HG03025 (cell line): ENCODE data around the gene SCARB1.

Experiments used
- ATAC-seq: cut with Tn5 transposase; IDR thresholded peaks from one replicate; pipeline ENCODE4 v1.9.1; 2021; ENCODE audit warnings: mild to moderate bottlenecking, moderate library complexity; ENCODE audit not compliant: unreplicated experiment, low FRiP score

Gene SCARB1

GRCh38 chr12:124751654-124752355, 111.9 kb downstream of the SCARB1 start:
- no peak for ATAC-seq

DNA sequence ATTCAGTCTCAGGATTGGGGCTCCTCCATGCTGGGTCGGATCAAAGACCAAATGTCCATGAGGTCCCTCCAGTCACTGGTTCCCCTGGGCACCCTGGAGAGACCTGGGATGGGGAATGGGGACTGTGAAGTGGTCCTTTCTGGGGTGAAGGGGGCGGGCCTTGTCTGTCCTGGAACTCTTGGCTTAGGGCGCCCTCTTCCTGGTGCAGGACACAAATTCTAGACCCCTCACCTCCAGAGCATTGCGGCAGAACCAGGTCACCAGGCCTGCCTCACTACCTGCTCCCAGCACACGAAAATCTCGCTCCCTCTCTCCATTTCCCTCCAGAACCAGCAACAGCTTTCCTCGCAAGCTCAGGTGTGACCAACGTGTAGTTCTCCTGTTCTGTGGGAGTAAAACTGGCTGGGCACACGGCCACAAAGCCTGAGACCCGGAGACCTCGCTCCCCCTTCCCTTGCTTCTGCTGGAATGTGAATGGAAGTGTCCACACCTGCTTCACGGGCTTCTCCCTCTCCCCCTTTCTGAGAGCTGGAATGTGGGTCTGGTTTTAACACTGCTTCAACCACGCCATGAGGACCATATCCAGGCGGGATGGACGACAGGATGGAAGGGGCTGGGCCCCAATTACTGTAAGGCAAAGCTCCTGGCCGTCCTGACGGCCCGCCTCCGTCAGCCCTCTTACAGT, 112.7 kb downstream of the SCARB1 start:
- no peak for ATAC-seq

DNA sequence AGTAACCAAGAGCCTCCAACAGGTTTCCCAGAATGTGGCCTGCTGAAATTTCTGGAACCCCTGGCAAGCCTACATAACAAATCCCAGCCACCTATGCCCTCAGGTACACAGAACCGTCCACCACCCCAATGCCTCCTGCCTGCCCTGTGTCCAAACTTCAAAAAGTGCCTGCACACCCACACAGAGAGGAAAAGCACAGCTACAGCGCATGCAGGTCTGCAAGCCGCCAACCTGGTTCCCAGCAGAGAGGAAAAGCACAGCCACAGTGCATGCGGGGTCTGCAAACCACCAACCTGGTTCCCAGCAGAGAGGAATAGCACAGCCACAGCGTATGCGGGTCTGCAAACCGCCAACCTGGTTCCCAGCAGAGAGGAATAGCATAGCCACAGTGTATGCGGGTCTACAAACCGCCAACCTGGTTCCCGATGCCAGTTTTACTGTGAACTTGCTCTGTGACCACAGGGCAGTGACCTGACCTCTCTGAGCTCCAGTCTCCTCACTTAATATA, 113.5 kb downstream of the SCARB1 start:
- ATAC-seq, result no peak

- ATAC-seq, result no peak
These were observed 113.9 kb downstream of the SCARB1 start for GRCh38 chr12:124749725-124750124.

GRCh38 chr12:124747426-124748161, 116.1 kb downstream of the SCARB1 start:
- ATAC-seq, result no peak

GRCh38 chr12:124746649-124747425, 116.8 kb downstream of the SCARB1 start:
- no peak for ATAC-seq

DNA sequence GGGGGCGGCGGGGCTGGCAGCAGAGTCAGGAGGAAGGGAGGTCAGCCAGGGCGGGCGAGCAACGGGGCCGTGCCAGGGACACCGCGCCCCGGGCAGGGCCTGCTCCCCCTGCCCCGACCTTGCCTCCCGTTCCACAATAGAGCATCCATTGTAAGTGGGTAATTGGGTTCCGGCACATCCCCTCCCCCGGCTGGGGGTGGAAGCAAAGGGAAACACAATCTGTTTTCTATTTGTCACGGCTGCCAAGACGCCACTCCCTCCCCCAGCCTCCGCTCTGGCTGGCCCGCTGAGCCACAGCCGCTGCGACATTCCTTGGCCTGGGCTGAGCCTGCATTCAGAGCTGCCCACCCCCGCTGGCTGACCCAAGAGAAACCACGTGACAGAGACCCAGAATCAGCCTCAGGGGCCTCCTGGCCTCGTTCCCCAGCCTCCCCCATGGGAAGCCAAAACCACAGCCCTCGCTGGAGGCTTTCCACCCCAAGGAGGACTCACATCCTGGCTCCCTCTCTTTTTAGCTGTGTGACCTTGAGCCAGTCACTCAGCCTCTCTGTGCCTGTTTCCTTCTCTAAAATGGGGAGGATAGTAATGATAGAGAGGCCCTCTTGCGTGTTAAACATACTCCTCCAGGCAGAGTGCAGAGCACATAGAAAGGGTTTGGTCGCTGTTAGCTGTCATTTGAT, 117.6 kb downstream of the SCARB1 start:
- no peak for ATAC-seq

GRCh38 chr12:124745465-124745890, 118.2 kb downstream of the SCARB1 start:
- no peak for ATAC-seq

DNA sequence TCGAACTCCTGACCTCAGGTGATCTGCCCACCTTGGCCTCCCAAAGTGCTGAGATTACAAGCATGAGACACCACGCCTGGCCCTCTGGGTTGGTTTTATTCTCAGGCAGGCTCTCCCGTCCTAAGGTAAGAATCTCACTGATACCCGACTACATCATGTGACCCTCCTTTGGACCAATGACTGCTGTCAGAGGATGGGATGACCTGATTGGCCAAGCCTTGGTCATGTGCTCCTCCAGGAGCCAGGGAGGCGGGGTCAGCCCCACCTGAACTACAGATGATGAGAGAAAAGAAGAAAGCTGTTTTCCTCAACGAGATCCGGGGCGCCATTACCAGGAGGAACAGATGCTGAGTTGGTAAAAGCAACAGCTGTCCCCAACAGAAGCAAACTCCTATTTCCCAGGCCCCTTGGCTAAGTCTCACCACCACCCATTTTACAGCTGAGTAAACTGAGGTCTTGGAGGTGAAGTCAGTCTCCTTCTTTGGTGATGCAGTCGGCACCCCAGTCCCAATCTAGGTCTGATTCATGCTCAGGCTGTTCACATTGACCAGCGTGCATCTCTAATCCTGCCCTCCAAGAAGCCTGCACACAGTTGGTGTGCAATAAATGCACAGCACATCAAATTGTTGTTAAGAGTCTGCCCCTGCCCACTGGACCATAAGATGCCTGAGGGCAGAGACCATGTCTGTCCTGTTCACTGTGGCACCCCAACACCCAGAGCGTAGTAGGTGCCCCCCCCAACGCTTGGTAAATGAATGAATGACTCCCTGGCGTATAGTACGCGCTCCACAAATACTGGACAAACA, 118.8 kb downstream of the SCARB1 start:
- no peak for ATAC-seq

GRCh38 chr12:124744273-124744640, 119.4 kb downstream of the SCARB1 start:
- no peak for ATAC-seq

DNA sequence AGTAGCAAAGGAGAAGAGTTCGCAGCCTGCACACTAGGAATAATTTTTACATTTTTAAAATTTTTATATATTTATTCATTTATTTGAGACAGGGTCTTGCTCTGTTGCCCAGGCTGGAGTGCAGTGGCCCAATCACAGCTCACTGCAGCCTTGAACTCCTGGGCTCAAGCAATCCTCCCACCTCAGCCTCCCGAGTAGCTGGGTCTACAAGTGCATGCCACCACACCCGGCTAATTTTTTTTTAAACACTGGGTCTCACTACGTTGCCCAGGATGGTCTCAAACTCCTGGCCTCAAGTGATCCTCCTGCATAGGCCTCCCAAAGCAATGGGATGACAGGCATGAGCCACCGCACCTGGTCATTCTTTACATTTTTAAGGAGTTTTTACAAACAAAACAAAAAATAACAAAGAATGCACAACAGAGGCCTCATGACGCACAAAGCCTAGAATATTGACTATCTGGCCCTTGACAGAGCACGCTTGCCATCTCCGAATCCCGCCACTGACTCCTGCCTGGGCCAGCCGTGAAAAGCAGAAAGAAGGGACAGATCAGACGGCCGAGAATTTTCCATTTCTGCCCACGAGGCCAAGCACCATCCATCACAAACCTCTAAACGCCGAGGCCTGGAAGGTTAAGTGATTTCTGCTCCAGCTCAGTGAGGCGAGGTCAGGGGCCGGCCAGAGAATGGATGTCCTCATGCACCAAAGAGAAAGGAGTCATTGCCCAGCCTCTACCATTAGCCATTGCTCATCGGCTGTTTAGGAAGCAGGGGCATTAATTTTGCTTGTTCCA, 120.0 kb downstream of the SCARB1 start:
- ATAC-seq, result no peak

GRCh38 chr12:124742678-124743077, 121.0 kb downstream of the SCARB1 start:
- ATAC-seq, result no peak

DNA sequence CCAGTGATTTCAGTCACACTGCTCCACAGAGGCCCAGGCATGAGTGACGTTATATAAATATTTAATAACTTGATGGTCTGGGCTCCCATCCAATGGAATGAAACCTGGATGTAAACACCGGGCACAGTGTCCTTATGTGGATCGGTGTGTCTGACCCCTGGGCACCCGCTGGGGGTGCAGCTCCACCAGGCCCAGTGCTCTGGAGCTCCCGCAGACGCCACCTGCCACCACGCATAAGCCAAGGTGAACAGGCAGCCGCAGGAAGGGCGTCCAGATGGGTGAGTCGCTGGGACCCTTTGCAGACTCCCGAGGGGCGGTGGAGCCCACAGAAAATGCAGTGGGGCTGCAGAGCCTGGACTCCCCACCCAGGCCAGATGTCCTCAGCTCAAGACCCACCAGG, 121.6 kb downstream of the SCARB1 start:
- ATAC-seq, result no peak

GRCh38 chr12:124741211-124741610, 122.5 kb downstream of the SCARB1 start:
- no peak for ATAC-seq

DNA sequence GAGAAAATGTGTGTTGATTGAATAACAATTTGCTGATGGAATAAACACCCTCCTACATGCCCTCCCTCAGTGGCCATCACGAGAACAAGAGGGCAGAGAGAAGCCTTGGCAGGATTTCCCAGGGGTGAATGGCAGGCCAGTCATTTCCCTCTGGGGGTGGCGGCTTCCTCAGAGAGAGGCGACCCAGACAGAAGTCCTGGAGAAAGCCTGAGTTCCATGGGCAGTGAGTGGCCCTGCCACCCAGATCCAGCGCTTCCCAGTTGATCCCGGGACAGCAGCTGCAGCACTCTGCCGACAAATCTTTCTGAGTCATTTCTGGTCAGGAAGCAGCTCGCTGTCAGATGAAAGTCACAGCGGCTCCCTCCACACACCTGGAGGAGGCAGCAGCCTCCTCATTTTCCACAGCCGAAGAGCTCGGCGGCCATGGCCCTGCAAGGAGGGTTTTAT, 123.0 kb downstream of the SCARB1 start:
- ATAC-seq, result no peak

DNA sequence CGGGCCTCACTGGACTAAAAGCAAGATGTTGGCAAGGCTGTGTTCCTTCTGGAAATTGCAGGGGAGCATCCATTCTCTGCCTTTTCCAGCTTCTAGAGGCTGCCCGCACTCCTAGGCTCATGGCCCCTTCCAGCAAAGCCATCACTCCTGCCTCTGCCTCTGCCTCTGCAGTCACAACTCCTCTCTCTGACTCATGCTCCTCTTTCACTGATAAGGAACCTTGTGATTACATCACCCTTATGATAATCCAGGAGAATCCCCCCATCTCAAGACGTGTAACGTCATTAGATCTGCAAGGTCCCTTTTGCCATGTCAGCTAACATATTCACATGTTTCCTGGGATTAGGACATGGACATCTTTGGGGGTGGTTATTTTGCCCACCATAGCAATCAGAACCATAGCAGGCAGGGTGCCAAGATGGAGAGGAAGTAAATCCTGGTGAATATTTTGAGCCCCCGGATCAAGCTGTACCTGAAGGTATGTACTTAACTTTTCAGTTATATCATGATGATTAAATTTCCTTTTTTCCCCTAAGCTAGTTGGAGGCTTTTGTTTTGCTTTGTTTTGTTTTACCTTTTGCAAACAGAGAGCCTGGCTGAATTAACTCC, 123.6 kb downstream of the SCARB1 start:
- ATAC-seq, result no peak

DNA sequence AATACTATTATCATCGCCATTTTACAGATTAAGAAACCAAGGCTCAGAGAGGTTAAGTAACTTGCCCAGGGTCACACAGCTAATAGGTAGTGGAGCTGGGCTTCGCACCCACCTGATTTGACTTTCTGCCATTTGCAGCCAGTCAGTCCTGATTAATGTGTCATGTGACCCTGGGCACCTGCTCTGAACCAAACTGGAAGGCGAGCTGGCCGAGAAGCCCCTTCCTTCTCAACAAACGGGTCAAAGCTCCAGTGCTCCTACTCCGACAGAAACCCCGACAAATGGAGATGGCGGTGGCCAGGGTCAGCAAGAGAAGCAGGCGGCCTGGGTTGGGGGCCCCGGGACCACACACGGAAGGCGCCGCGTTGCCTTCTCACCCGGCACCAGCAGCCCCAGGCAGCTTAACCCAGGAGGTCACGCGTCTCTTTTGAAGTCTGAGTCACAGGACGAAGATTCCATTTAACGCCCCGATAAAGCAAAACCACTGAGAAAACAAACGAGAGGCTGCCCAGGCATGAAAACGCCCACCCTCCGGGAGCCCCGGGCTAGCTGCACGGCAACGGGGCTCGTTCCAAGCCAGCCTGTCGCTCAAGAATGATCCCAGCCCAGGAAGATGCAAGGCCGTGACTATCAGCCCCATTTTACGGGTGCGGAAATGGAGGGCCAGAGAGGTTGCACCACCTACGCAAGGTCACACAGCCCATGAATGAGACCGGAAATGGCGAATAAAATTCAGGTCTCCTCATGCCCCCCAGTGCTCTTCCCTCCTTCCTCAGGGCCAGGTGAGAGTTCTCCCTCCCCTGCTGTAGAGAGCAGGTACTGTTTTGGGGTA, 124.8 kb downstream of the SCARB1 start:
- ATAC-seq, result no peak
